OCI-LY1 (cell line): ENCODE data around the gene ANKFN1.

ENCODE experiments used
- H2AFZ ChIP-seq: fragments of 200-600 bp; sonication (generic), shearing (Covaris generic); 2 replicates; pipeline ENCODE4 v1.6.0; 2014; ENCODE audit warnings: antibody characterized with exemption, mild to moderate bottlenecking, low read length
- H3F3A ChIP-seq: fragments of 200-600 bp; sonication (generic), shearing (Covaris generic); 2 replicates; pipeline ENCODE4 v1.6.0; 2014; ENCODE audit warnings: mild to moderate bottlenecking, antibody characterized with exemption, low read length, moderate library complexity; ENCODE audit not compliant: insufficient read depth
- H3K27ac ChIP-seq: fragments of 200-600 bp; sonication (generic); 2 replicates; pipeline ENCODE4 v1.5.1; 2014; ENCODE audit warnings: low read length, mixed run types, mild to moderate bottlenecking, low read depth; ENCODE audit not compliant: poor library complexity, severe bottlenecking
- H3K27me3 ChIP-seq: fragments of 200-600 bp; sonication (generic); 2 replicates; pipeline ENCODE4 v1.6.0; 2014; ENCODE audit warnings: antibody characterized with exemption, mild to moderate bottlenecking, low read length, moderate library complexity; ENCODE audit not compliant: insufficient read depth
- H3K36me3 ChIP-seq: fragments of 200-600 bp; sonication (generic); 2 replicates; pipeline ENCODE4 v1.6.1; 2014; ENCODE audit warnings: mild to moderate bottlenecking, antibody characterized with exemption, low read length, moderate library complexity, mixed read lengths; ENCODE audit not compliant: insufficient read depth
- H3K4me1 ChIP-seq: fragments of 200-600 bp; sonication (generic); 2 replicates; pipeline ENCODE4 v1.5.1; 2014; ENCODE audit warnings: mild to moderate bottlenecking, low read length, moderate library complexity; ENCODE audit not compliant: insufficient read depth, severe bottlenecking
- H3K4me2 ChIP-seq: fragments of 200-600 bp; sonication (generic), shearing (Covaris generic); 2 replicates; pipeline ENCODE4 v1.6.1; 2014; ENCODE audit warnings: low read length
- H3K4me3 ChIP-seq: fragments of 200-600 bp; sonication (generic); 2 replicates; pipeline ENCODE4 v1.5.1; 2014; ENCODE audit warnings: low read length, low read depth, mild to moderate bottlenecking, mixed read lengths; ENCODE audit not compliant: poor library complexity, severe bottlenecking
- H3K79me2 ChIP-seq: fragments of 200-600 bp; shearing (Covaris generic); 2 replicates; pipeline ENCODE4 v1.6.1; 2016; ENCODE audit warnings: mixed run types, low read length, mixed read lengths; ENCODE audit not compliant: insufficient read depth
- H3K9ac ChIP-seq: fragments of 200-600 bp; sonication (generic), shearing (Covaris generic); 2 replicates; pipeline ENCODE4 v1.6.1; 2014; ENCODE audit warnings: mild to moderate bottlenecking, low read length, mixed read lengths
- H3K9me2 ChIP-seq: fragments of 200-600 bp; sonication (generic), shearing (Covaris generic); 2 replicates; pipeline ENCODE4 v1.6.1; 2014; ENCODE audit warnings: low read depth, mild to moderate bottlenecking, low read length, mixed read lengths
- H3K9me3 ChIP-seq: fragments of 200-600 bp; shearing (Covaris generic); 2 replicates; pipeline ENCODE4 v1.6.1; 2014; ENCODE audit warnings: low read length, mixed read lengths
- H4K20me1 ChIP-seq: fragments of 200-600 bp; sonication (generic), shearing (Covaris generic); 2 replicates; pipeline ENCODE4 v1.6.0; 2016; ENCODE audit warnings: mild to moderate bottlenecking, low read length; ENCODE audit not compliant: insufficient read depth
- CTCF ChIP-seq: fragments of 200-600 bp; sonication (generic), shearing (Covaris generic); IDR thresholded peaks from 2 replicates; pipeline ENCODE4 v1.5.1; 2017; ENCODE audit warnings: mild to moderate bottlenecking, antibody characterized with exemption, low read length, moderate library complexity, mixed read lengths
- EZH2 ChIP-seq: fragments of 200-600 bp; sonication (generic), shearing (Covaris generic); IDR thresholded peaks from 2 replicates; pipeline ENCODE4 v1.8.0; 2017; ENCODE audit warnings: borderline replicate concordance, mixed run types, mild to moderate bottlenecking, antibody characterized with exemption, low read length, moderate library complexity, mixed read lengths

ANKFN1 gene

DNA sequence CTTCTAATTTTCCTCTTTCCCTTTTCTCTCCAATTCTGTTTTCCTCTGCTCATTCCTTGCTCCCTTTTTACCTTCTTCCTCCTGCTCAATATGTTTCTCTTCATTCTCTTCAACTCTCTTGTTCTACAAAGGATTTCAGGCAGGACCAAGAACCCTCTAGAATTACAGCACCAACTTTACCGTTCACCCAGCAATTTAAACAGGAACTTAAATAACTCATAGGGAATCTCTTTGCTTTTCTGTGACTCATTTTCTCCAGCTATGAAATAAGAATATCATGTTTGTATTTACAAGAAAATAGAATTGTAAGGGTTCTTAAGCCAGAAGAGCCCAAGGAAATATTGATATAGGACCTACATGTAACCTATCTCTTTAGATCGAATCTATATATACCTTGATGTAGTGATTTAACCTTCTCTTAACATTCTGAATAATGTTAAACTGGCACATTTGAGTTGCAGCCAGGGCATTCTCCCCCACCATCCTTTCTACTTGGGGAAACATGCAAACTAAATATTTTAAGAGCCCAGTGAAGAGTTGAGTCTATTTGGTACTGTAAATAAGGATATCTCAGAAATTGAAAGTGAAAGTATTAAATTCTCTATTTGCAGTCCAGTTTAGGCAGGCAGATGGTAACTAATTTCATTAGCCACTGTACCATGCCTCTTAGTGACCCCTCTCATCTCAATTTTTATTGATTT lies 137.0 kb downstream of the ANKFN1 start:
- Histone ChIP-seq H3K9ac (no peak overlapping the region), H3K4me3 (no peak overlapping the region), H3F3A (no peaks in the 10 kb centered on the region), H3K36me3 (no peaks in the 10 kb centered on the region), H3K27me3 (no peaks in the 10 kb centered on the region), H2AFZ (no peak overlapping the region), H3K9me2 (no peaks in the 10 kb centered on the region), H3K9me3 (no peaks in the 10 kb centered on the region), H3K4me1 (no peaks in the 10 kb centered on the region), H3K27ac (no peak overlapping the region), H3K79me2 (no peaks in the 10 kb centered on the region), H4K20me1 (no peaks in the 10 kb centered on the region), H3K4me2 (no peak overlapping the region)
- TF ChIP-seq CTCF, result no peak
- TF ChIP-seq EZH2, result no peak

- TF ChIP-seq EZH2 (no peak), CTCF (no peak)
- Histone ChIP-seq H3K4me1 (no peaks in the 10 kb centered on the region), H4K20me1 (no peaks in the 10 kb centered on the region), H2AFZ (no peak overlapping the region), H3K4me2 (no peak overlapping the region), H3K9ac (no peak overlapping the region), H3K4me3 (no peak overlapping the region), H3K9me3 (no peaks in the 10 kb centered on the region), H3K27ac (no peak overlapping the region), H3K79me2 (no peaks in the 10 kb centered on the region), H3K36me3 (no peaks in the 10 kb centered on the region), H3K27me3 (no peaks in the 10 kb centered on the region), H3F3A (no peaks in the 10 kb centered on the region), H3K9me2 (no peaks in the 10 kb centered on the region)
Observed at GRCh38 chr17:56290802-56291118, 137.5 kb downstream of the ANKFN1 start.

DNA sequence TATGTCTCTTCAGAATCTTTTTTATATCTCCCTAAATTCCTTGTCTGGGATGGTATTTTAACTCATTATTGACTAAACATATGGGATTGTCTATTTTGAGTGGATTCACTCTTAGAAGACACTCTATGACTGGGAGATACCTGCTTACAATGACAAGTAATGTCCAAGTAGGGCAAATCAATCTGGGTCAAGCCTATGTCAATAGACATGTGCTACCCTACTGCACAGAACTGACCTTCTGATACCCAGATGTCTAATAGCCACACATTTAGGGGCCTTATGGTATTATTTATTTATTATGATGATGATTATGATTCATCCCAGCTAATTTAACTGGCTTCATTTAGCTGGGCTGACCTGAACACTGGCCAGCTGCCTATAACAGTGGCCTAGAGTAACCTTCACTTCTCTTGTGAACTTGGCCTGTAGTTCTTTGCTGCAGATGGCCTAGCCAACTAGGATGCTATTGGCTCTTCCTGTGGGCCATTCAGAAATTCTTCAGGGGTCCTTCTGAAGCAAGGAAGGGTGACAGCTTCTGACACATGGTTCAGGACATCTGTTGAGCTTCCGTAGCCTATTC lies 138.0 kb downstream of the ANKFN1 start:
- Histone ChIP-seq H3K4me1 (no peaks in the 10 kb centered on the region), H3K27ac (no peak overlapping the region), H3K36me3 (no peaks in the 10 kb centered on the region), H3K9me3 (no peaks in the 10 kb centered on the region), H3K4me2 (no peak overlapping the region), H3F3A (no peaks in the 10 kb centered on the region), H4K20me1 (no peaks in the 10 kb centered on the region), H3K9ac (no peak overlapping the region), H3K79me2 (no peaks in the 10 kb centered on the region), H3K27me3 (no peaks in the 10 kb centered on the region), H3K4me3 (no peak overlapping the region), H2AFZ (no peak overlapping the region), H3K9me2 (no peaks in the 10 kb centered on the region)
- TF ChIP-seq EZH2 (no peak), CTCF (no peak)
